Endothelial cell of umbilical vein (primary cell): ENCODE results near the gene DHRS4. TPM values are rescaled to one million over a fixed set of nuclear protein-coding genes. Genes with fewer than 3 reads are reported as not detected.
"Not testable (repeated sequence)": the region's sequence is repeated elsewhere in the genome, so short reads cannot be mapped to it uniquely, and the experiment has no call there.

Source experiments
- BruUV-seq: library from RNA; stranded (reverse); fragments of 400-500 nt; replicated peaks from 2 replicates; lab custom pipeline; 2021; lab: Mats Ljungman, UMichigan
- CTCF ChIA-PET: fragments of 300-600, 350-600 bp; sonication (Branson Sonifier 250); formaldehyde crosslinking; loops from one replicate; lab custom pipeline; 2021; ENCODE audit warnings: antibody characterized with exemption, inconsistent platforms; lab: Charles Lee
- POLR2A ChIA-PET: fragments of 300-600, 350-600 bp; sonication (Branson Sonifier 250); formaldehyde crosslinking; loops from one replicate; lab custom pipeline; 2021; ENCODE audit warnings: antibody characterized with exemption, inconsistent platforms; lab: Charles Lee
- DNase-seq: peaks from one replicate; pipeline ENCODE4 v3.0.0-alpha.2; 2011; ENCODE audit warnings: low read depth, low spot score
- FAIRE-seq: peaks from 2 replicates; lab custom pipeline; 2011; peaks lifted over from hg19 to GRCh38; lab: Jason Lieb, UNC
- H2AFZ ChIP-seq: 2 replicates; pipeline ENCODE4 v1.6.0; 2012; ENCODE audit warnings: low read depth, low read length, control low read depth, inconsistent platforms
- H3K27ac ChIP-seq: 2 replicates; pipeline ENCODE4 v1.5.1; 2011; ENCODE audit warnings: low read depth, mild to moderate bottlenecking, control low read depth, low read length, moderate library complexity; ENCODE audit not compliant: insufficient read depth
- H3K27me3 ChIP-seq, 2 experiments: 2 replicates each; pipeline versions ENCODE4 v1.6.0 to v1.6.1; 2011; ENCODE audit warnings: low read length in 2 of 2, mixed read lengths in 1 of 2; ENCODE audit not compliant: control insufficient read depth in 2 of 2, insufficient read depth in 2 of 2
- H3K36me3 ChIP-seq, 2 experiments: 2 replicates in 1 of 2; 3 replicates in 1 of 2; pipeline ENCODE4 v1.5.1; 2011; ENCODE audit warnings: low read length in 2 of 2, mild to moderate bottlenecking in 1 of 2, moderate library complexity in 1 of 2; ENCODE audit not compliant: control insufficient read depth in 2 of 2, insufficient read depth in 2 of 2; ENCODE audit errors: extremely low read depth in 1 of 2
- H3K4me1 ChIP-seq: 3 replicates; pipeline ENCODE4 v1.5.1; 2011; ENCODE audit warnings: mild to moderate bottlenecking, low read length; ENCODE audit not compliant: control insufficient read depth, insufficient read depth; ENCODE audit errors: extremely low read depth
- H3K4me2 ChIP-seq: 2 replicates; pipeline ENCODE4 v1.6.1; 2011; ENCODE audit warnings: low read length, control low read depth, mixed read lengths; ENCODE audit not compliant: insufficient read depth
- H3K4me3 ChIP-seq, 3 experiments: fragments of 200-600 bp in 1 of 3; sonication (generic), shearing (Covaris generic) in 1 of 3; replicated peaks in 1 of 3; 2 replicates each; pipeline ENCODE4 v1.5.1; 2011 to 2016; ENCODE audit warnings: control low read depth in 3 of 3, low read length in 3 of 3, mild to moderate bottlenecking in 2 of 3, inconsistent platforms in 1 of 3, low read depth in 1 of 3, moderate library complexity in 1 of 3; ENCODE audit not compliant: insufficient read depth in 1 of 3
- H3K79me2 ChIP-seq: 2 replicates; pipeline ENCODE4 v1.6.0; 2012; ENCODE audit warnings: low read length, inconsistent platforms; ENCODE audit not compliant: control insufficient read depth, insufficient read depth
- H3K9ac ChIP-seq: replicated peaks from 2 replicates; pipeline ENCODE3; 2011; ENCODE audit warnings: low read length, control low read depth; ENCODE audit not compliant: insufficient read depth; ENCODE audit errors: extremely low read depth
- H3K9me1 ChIP-seq: replicated peaks from 3 replicates; pipeline ENCODE4 v1.6.0; 2011; ENCODE audit warnings: mild to moderate bottlenecking, low read length; ENCODE audit not compliant: control insufficient read depth, insufficient read depth; ENCODE audit errors: extremely low read depth
- H3K9me3 ChIP-seq: replicated peaks from 2 replicates; pipeline ENCODE4 v1.5.1; 2012; ENCODE audit warnings: low read length, inconsistent platforms; ENCODE audit not compliant: control insufficient read depth, insufficient read depth
- H4K20me1 ChIP-seq: replicated peaks from 2 replicates; pipeline ENCODE3; 2011; ENCODE audit warnings: mild to moderate bottlenecking, low read length; ENCODE audit not compliant: control insufficient read depth, insufficient read depth; ENCODE audit errors: extremely low read depth
- dilution Hi-C: fragments of 300-500 bp; cut with MboI; formaldehyde crosslinking; loops from one replicate; pipeline ENCODE4 v1.15.0; 2019; ENCODE audit warnings: low sequenced_read_pairs; ENCODE audit not compliant: extremely low pct_ligation_motif_present
- intact Hi-C: fragments of 100-400 bp; cut with micrococcal nuclease; formaldehyde crosslinking; loops from one replicate; pipeline ENCODE4 v1.10.0; 2022
- polyA plus RNA-seq, 4 experiments: library from polyadenylated mRNA; depleted of rRNA in 3 of 4; stranded (reverse) in 3 of 4; unstranded in 1 of 4; fragments of >200 nt; gene quantifications; 2 replicates each; pipeline versions ENCODE4 v1.2.1 to v1.2.3, GENCODE V29; 2011 to 2012; ENCODE audit warnings: missing spikeins in 1 of 4
- total RNA-seq: library from RNA; stranded (reverse); gene quantifications from 2 replicates; pipeline ENCODE4 v1.2.3, GENCODE V29; 2021

DHRS4 gene
- total and polyA plus RNA-seq, 2 donors (not counting 3 experiments of a cell fraction or from before 2014, with no cell fraction given): 19.2 to 32.0 TPM

- H3K9me3 ChIP-seq, H3K4me2 ChIP-seq, H3K4me1 ChIP-seq, H4K20me1 ChIP-seq, H2AFZ ChIP-seq, CTCF ChIA-PET, H3K79me2 ChIP-seq, H3K4me3 ChIP-seq, DNase-seq, dilution Hi-C loops, H3K27ac ChIP-seq, H3K9ac ChIP-seq, intact Hi-C loops, POLR2A ChIA-PET, BruUV-seq, H3K9me1 ChIP-seq, H3K36me3 ChIP-seq, H3K27me3 ChIP-seq, FAIRE-seq: not testable (repeated sequence)
Measured at GRCh38 chr14:24001078-24001477, 47.5 kb downstream of the DHRS4 start.

GRCh38 chr14:24001679-24002078 is 48.1 kb downstream of the DHRS4 start:
- H4K20me1 ChIP-seq, DNase-seq, H3K79me2 ChIP-seq, H3K4me2 ChIP-seq, H3K9me3 ChIP-seq, H3K4me1 ChIP-seq, H3K9me1 ChIP-seq, POLR2A ChIA-PET, H2AFZ ChIP-seq, H3K36me3 ChIP-seq, BruUV-seq, H3K4me3 ChIP-seq, H3K9ac ChIP-seq, CTCF ChIA-PET, dilution Hi-C loops, FAIRE-seq, intact Hi-C loops, H3K27ac ChIP-seq, H3K27me3 ChIP-seq: not testable (repeated sequence)

GRCh38 chr14:24006471-24006816 is 52.9 kb downstream of the DHRS4 start:
- H3K79me2 ChIP-seq, H3K9ac ChIP-seq, H4K20me1 ChIP-seq, CTCF ChIA-PET, POLR2A ChIA-PET, BruUV-seq, H3K9me1 ChIP-seq, H3K4me3 ChIP-seq, DNase-seq, dilution Hi-C loops, H3K27me3 ChIP-seq, H3K4me1 ChIP-seq, FAIRE-seq, H3K36me3 ChIP-seq, H3K9me3 ChIP-seq, intact Hi-C loops, H3K27ac ChIP-seq: not testable (repeated sequence)
- Histone ChIP-seq H2AFZ (peak overlapping the region; percentile 83), H3K4me2 (peak overlapping the region; percentile 31)

- dilution Hi-C loops, H3K79me2 ChIP-seq, BruUV-seq, H3K27me3 ChIP-seq, H3K9me1 ChIP-seq, H3K4me1 ChIP-seq, CTCF ChIA-PET, H4K20me1 ChIP-seq, H3K27ac ChIP-seq, H3K9ac ChIP-seq, DNase-seq, H3K9me3 ChIP-seq, POLR2A ChIA-PET, H3K36me3 ChIP-seq, intact Hi-C loops: not testable (repeated sequence)
- FAIRE-seq: peak; percentile 94
- Histone ChIP-seq H3K4me3 (peak overlapping the region in 1 of 3 experiments; percentile 31), H3K4me2 (peak overlapping the region; percentile 36), H2AFZ (peak overlapping the region; percentile 83)
Measured at GRCh38 chr14:24006817-24007652, 53.5 kb downstream of the DHRS4 start.
